HG03442 (cell line): Measurements from ENCODE around the gene PNKD.
"Not testable (repeated sequence)": the region's sequence is repeated elsewhere in the genome, so short reads cannot be mapped to it uniquely, and the experiment has no call there.

ENCODE experiments used
- ATAC-seq: cut with Tn5 transposase; IDR thresholded peaks from one replicate; pipeline ENCODE4 v1.9.1; 2021; ENCODE audit warnings: mild to moderate bottlenecking, moderate library complexity; ENCODE audit not compliant: unreplicated experiment

PNKD gene

DNA sequence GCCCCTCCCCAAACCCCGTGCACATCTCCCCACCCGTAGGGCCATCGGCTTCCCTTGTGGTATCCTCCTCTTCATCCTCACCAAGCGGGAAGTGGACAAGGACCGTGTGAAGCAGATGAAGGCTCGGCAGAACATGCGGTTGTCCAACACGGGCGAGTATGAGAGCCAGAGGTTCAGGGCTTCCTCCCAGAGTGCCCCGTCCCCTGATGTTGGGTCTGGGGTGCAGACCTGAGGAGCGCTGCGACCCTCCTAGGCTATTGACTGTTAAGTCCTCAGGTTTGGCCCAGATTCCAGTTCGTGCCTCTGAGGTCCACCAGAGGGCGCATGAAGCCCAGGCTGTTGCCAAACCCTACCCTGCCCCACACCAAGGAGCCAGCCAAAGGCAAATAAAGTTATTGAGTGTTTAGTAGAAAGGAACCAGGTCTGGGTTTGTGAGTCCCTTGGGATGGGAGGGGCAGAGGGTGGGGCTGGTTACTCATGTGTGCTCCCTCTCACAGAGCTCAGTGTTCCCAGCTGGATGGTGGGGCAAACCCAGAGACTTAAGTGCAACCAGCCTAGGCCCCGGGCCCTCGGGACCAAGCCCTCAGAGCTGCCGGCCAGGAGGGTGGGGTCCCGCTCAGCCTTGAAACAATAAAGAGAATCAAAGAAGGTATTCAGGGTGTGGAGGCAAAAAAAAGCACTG is 2.4 kb downstream of the PNKD start:
- peak; percentile 23 for ATAC-seq

GRCh38 chr2:218273214-218273907 is 3.0 kb downstream of the PNKD start:
- ATAC-seq = not testable (repeated sequence)

DNA sequence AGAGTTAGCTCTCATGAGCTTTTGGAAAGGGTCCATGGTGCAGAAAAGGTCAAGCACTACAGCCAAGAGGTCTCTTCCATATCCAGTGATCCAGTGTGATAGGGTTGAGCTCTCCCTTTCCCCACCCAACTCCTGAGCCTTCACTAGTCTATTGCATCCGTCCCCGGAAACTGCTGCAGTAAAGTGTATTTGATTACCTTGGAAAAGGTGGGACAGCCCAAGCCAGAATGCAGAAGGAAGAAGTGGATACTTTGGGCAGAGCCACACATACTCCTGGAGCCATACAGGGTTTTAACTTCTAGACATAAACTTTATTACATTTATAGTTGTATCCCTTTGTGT is 3.6 kb downstream of the PNKD start:
- no peak for ATAC-seq

DNA sequence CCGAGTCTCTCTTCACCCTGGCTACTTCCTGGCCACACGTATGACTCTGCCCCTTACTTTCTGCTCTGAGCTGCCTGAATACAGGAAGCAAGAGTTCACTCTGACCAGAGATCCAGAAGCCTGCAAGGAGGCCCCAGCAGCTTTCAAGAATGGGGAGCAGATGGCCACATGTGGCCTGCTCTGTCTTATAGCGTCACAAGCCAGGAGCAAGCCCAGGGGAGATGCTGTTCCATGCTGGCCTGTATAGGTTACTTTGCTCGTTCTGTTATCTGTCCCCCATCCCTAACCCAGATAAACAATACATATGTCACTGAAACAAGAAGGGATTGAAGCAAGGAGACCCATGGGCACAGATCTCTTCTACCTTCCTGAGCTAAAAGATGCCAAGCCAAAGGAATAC is 4.3 kb downstream of the PNKD start:
- ATAC-seq = no peak

- ATAC-seq = no peak
These were observed 5.2 kb downstream of the PNKD start for GRCh38 chr2:218275371-218276072.

GRCh38 chr2:218276986-218277755 is 6.9 kb downstream of the PNKD start:
- no peak for ATAC-seq

GRCh38 chr2:218277921-218278320 is 7.6 kb downstream of the PNKD start:
- ATAC-seq = no peak

DNA sequence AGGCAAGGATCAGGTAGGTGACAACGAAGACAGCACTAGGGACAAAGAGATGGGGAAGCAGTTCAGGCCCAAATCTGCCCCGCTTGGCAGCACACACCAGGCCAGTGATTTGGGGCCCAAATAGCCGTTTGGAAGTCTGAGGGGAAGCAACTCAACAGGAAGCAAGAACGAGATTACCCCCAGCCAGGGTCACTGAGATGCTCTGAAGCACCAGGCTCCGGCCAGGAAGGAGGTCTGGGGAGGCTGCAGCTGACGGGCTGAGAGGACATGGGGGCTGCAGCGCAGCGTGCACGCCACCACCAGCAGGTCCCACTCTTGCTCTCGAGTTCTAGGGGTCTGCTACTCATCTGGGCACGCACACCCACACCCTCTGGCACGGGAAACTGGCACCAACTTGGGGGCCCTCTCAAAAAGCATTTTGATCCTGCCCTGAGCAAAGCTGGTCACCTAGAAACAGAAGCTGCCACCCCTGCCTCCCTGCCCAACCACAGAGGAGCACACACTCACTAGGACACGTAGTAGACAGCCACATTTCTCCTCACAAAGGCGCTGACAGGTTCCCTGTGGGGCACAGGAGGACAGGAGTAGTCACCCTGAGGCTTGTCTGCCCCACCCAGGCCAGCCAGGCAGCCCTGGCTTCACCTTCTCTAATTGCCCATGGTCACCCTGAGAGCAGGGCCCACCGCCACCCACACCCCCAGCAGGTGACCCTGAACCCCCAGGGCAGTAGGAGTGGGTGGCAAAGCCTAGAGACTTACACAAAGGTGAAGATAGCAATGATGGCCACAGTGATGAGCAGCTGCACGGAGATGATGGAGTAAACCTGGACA is 8.4 kb downstream of the PNKD start:
- ATAC-seq = no peak

GRCh38 chr2:218280260-218280870 is 10.0 kb downstream of the PNKD start:
- no peak for ATAC-seq

DNA sequence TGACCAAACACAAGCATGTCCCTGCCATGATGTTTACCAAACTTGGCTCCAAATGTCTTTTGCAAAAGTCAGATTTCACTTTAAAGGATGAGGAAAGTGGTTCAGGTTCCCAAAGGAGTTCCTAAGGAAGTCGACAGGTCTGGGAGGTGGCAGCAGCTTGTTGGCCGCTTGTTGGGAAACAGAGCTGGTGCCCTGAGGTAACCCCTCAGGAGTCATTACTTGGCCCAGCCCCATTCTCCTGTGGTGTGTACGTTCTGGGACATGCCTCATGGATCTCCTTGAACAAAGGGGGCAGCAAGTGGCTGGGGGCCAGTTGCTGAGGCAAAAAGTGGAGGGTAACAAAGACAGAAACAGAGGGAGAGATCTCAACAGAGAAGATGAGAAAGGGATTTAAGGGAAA is 11.1 kb downstream of the PNKD start:
- no peak for ATAC-seq

DNA sequence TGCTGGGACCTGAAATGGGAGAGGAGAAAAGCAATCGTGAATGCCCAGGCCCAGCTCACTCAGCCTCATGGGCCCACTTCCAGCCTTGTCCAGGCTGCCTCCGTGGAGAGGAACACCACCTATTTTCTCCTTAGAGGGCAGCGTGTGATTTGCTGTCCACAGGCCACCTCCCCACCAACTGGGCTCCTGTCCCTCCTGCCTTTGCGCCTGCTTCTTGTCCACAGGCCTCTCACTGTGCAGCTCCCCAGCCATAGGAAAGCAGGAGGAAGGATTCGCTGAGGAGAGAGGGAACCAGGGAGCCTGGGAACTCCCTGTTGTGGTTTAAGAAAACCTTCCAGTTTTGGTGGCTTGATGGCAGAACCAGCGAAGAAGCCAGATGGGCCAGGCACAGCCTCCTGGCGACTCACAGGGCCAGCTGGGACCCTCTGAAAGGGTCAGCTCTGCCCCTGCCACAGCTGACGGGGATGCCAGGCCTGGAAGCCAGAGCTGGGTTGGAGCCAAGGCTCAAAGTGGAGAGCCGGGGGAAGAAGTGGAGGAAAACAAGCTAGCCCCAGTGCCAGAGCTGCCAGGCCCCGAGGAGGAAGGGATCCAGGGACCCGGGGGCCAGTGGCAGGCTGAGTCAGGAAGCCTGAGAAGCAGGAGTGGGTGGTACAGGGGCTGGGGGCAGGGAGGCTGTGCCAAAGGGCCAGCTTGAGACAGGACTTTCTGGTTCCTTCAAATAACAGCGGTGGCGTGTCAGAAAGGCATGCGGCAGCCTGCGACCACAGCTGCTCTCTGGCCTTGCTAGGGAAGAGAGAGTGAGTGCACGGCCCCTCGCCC is 12.1 kb downstream of the PNKD start:
- no peak for ATAC-seq

DNA sequence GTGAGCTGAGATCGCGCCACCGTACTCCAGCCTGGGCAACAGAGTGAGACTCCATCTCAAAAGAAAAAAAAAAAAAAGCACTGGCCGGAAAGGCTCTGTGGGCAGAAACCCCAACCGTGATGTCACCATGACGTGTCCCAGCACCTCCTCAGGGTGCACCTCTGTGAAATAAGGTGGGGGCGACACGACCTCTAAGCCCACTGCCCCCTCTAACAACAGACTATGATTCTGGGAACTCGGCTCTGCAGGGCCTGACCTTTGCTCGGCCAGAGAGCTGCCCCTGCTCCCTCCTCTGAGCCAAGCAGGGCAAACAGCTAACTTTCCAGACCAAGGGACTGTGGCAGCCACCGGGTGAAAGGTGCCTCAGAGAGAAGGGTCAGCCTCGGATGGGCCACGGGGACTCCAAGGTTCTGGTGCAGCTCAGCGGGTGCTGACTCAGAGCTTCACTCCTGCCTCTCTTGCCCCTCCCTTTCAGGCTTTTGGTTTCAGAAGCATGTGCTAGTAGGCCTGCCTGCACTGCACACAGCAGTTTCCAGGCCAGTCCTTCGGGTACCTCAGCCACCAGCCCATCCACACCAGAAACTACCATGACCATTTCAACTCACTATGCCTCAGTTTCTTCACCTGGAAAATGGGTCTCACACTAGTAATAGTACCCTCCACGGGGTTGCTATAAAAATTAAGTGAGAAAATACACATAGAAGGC is 13.9 kb downstream of the PNKD start:
- peak; percentile 58 for ATAC-seq

GRCh38 chr2:218285604-218286003 is 15.3 kb downstream of the PNKD start:
- ATAC-seq = no peak

GRCh38 chr2:218286570-218287459 is 16.5 kb downstream of the PNKD start:
- peak; percentile 53 for ATAC-seq

- ATAC-seq = no peak
These were observed 19.5 kb downstream of the PNKD start for GRCh38 chr2:218289639-218290315.

DNA sequence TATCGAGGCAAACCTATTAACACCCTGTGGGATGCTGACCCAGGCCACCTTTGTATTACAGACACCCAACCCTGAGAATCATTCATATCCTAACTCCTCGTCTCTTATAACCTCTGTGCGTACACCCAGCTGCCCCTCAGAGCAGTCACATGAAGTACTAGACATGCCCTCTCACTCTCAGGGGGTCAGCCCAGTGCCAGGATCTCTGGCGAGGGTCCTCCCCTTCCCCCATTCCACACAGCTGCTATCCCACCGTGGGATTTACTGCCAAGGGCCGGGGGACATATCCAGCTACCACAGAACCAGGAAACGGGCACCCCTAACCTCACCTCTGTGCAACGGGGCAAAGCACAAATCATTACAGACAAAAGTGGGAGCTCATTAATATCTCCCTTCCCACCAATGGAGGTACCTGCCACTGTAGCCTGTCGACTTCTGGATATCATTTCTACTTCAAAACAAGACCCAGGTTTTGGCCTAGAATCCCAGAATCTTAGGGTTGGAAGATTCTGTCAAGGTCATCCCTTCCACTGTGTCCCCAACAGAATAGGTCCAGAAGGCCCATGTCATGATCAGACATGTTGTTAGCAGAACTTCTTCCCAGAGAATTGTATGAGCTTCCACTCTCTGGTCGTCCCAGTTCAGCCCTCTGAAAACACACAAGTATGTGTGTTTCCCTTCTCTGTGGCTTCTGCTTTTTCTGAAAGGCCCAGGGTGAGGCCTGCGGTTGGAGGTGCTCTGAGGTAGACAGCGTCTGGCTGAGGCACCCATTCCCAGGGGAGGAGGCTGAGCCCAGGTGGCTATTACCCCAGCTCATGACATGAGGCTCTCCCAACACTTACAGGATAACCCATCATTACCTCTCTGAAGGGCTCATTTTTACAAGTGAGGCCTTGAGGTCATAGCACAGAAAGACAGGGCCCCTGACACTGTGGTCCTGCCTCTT is 20.3 kb downstream of the PNKD start:
- peak; percentile 47 for ATAC-seq
